GM21367 (cell line): Measurements from ENCODE around the gene CDKN1A.
A peak's percentile ranks its signal among the peaks of the same experiment; 100 is the strongest.

Source experiments
- ATAC-seq: cut with Tn5 transposase; IDR thresholded peaks from one replicate; pipeline ENCODE4 v1.9.1; 2021; ENCODE audit not compliant: unreplicated experiment

Gene CDKN1A

GRCh38 chr6:36655085-36655724 lies 23.3 kb upstream of the CDKN1A start:
- no peak for ATAC-seq

GRCh38 chr6:36656441-36656840 lies 22.1 kb upstream of the CDKN1A start:
- ATAC-seq = no peak

- no peak for ATAC-seq
Measured at GRCh38 chr6:36657271-36657670, 21.2 kb upstream of the CDKN1A start.

GRCh38 chr6:36657942-36658544 lies 20.5 kb upstream of the CDKN1A start:
- ATAC-seq = no peak

GRCh38 chr6:36659271-36659670 lies 19.2 kb upstream of the CDKN1A start:
- no peak for ATAC-seq

GRCh38 chr6:36660771-36661471 lies 17.6 kb upstream of the CDKN1A start:
- no peak for ATAC-seq

GRCh38 chr6:36662380-36662779 lies 16.1 kb upstream of the CDKN1A start:
- ATAC-seq = no peak

GRCh38 chr6:36662827-36663256 lies 15.7 kb upstream of the CDKN1A start:
- ATAC-seq = no peak

GRCh38 chr6:36663504-36664446 lies 14.7 kb upstream of the CDKN1A start:
- no peak for ATAC-seq

GRCh38 chr6:36665180-36665579 lies 13.3 kb upstream of the CDKN1A start:
- ATAC-seq = no peak

GRCh38 chr6:36666287-36666686 lies 12.2 kb upstream of the CDKN1A start:
- no peak for ATAC-seq

GRCh38 chr6:36666826-36667591 lies 11.5 kb upstream of the CDKN1A start:
- peak; percentile 66 for ATAC-seq

GRCh38 chr6:36668591-36668990 lies 9.9 kb upstream of the CDKN1A start:
- no peak for ATAC-seq

GRCh38 chr6:36669002-36669401 lies 9.5 kb upstream of the CDKN1A start:
- ATAC-seq = no peak

- ATAC-seq = no peak
Measured at GRCh38 chr6:36670271-36670670, 8.2 kb upstream of the CDKN1A start.

GRCh38 chr6:36671687-36672375 lies 6.7 kb upstream of the CDKN1A start:
- ATAC-seq = no peak

- no peak for ATAC-seq
Measured at GRCh38 chr6:36673882-36674281, 4.6 kb upstream of the CDKN1A start.

- no peak for ATAC-seq
Measured at GRCh38 chr6:36674942-36675341, 3.6 kb upstream of the CDKN1A start.

- ATAC-seq = no peak
Measured at GRCh38 chr6:36676141-36677058, 2.1 kb upstream of the CDKN1A start.
